NT2/D1 (cell line): ENCODE data around the gene ANXA3.
"Not testable (repeated sequence)": the region's sequence is repeated elsewhere in the genome, so short reads cannot be mapped to it uniquely, and the experiment has no call there.

Experiments
- DNase-seq: peaks from one replicate; pipeline ENCODE4 v3.0.0-alpha.2; 2011; ENCODE audit warnings: low read depth, low spot score
- H3K27me3 ChIP-seq: 2 replicates; pipeline ENCODE4 v1.6.0; 2011; ENCODE audit warnings: mild to moderate bottlenecking; ENCODE audit not compliant: insufficient read length, insufficient read depth
- H3K36me3 ChIP-seq: 2 replicates; pipeline ENCODE4 v1.6.1; 2011; ENCODE audit warnings: mild to moderate bottlenecking, low read length, mixed read lengths; ENCODE audit not compliant: insufficient read depth, insufficient read length
- H3K4me1 ChIP-seq: 2 replicates; pipeline ENCODE4 v1.5.1; 2011; ENCODE audit not compliant: insufficient read depth, insufficient read length
- H3K4me3 ChIP-seq: 2 replicates; pipeline ENCODE4 v1.5.1; 2011; ENCODE audit warnings: low read depth; ENCODE audit not compliant: insufficient read length
- H3K9ac ChIP-seq: 2 replicates; pipeline ENCODE4 v1.6.0; 2011; ENCODE audit warnings: low read depth; ENCODE audit not compliant: insufficient read length
- H3K9me3 ChIP-seq: 2 replicates; pipeline ENCODE4 v1.5.1; 2011; ENCODE audit warnings: mild to moderate bottlenecking, low read length; ENCODE audit not compliant: insufficient read depth
- SUZ12 ChIP-seq: IDR thresholded peaks from 2 replicates; pipeline ENCODE4 v1.6.1; 2011; ENCODE audit not compliant: insufficient read length, insufficient read depth; ENCODE audit errors: extremely low read depth
- YY1 ChIP-seq: IDR thresholded peaks from 2 replicates; pipeline ENCODE4 v1.6.1; 2011; ENCODE audit not compliant: insufficient read length, insufficient read depth
- ZNF274 ChIP-seq: IDR thresholded peaks from 2 replicates; pipeline ENCODE4 v1.6.1; 2011; ENCODE audit warnings: mild to moderate bottlenecking, low read depth, low read length

ANXA3 gene

DNA sequence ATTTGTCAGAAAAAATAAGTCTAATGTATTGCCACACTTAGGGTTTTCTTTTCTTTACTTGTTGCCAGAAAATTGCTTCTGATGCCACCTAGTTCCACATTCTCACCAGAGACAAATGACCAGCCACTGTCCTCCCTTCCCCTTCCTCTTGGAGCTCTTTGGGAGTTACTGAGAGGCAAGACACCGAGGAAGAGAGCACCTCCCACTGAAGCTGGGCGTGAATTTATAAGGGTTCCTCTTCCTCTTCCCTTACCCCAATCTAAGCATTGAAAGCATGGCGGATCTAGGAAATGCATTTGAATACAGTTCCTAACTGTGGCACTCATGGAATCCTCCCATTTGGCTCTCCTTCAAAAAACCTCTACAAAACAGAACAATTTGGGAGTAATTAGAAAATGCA, 30.0 kb downstream of the ANXA3 start:
- Histone ChIP-seq H3K36me3 (peaks cover 71% of the 10 kb centered on the region), H3K9me3 (no peaks in the 10 kb centered on the region), H3K4me1 (no peaks in the 10 kb centered on the region), H3K27me3 (no peaks in the 10 kb centered on the region), H3K9ac (no peak overlapping the region), H3K4me3 (no peak overlapping the region)
- TF ChIP-seq YY1 (no peak), SUZ12 (no peak), ZNF274 (no peak)
- no peak for DNase-seq

DNA sequence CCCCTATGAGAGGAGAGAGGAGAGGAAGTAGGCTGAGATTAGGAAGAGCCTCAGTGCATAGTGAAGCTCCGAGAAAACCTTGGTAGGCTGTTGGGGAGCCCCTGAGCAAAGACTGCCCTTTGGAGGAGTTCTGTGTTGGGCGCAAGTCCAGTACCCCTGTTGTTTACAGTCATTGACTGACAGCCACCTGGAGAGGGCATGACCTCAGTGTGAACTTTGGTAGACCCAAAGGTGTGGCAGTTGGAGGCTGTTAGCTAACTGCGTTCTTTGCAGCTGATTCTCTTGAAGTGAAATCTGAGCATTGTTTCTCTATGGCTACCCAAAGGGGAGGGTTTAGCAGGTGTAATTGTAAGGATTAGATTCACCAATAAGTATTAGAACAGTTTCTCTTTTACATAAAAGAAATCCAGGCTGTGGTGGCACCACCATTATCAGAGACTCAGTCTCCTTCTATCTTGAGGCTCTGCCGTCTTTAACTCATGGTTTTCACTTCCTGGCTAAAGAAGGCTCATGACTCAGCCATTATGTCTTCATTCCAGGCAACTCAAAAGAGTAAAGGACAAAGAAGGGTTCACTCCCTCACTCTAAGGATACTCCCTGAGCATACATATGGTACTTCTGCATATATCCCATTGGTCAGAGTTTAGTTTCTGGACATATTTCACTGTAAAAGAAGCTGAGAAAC, 33.4 kb downstream of the ANXA3 start:
- Histone ChIP-seq H3K36me3 (peaks cover 82% of the 10 kb centered on the region), H3K9ac (no peak overlapping the region), H3K9me3 (no peaks in the 10 kb centered on the region), H3K4me1 (no peaks in the 10 kb centered on the region), H3K4me3 (no peak overlapping the region), H3K27me3 (no peaks in the 10 kb centered on the region)
- no peak for TF ChIP-seq YY1
- no peak for TF ChIP-seq ZNF274
- TF ChIP-seq SUZ12: no peak
- no peak for DNase-seq

DNA sequence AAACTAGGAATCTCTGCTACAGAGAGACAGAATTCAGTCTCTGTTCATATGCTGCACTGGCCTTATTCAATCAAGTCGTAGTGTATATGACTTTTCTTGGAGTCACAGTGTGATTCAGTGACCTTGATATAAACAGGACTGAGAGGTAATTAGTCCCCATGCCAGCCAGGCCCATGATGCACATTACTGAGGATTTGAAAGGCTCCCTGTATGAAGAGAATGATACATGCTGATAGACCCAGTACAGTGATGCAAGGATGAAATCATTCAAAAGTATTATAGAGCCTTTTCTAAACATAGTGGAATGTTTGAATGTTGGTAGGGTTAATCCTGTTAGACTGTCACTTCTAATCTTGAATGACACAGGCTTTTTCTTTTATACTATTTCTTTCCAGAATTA, 34.1 kb downstream of the ANXA3 start:
- no peak overlapping the region for H3K9ac ChIP-seq
- H3K9me3 ChIP-seq: no peaks in the 10 kb centered on the region
- TF ChIP-seq YY1 (no peak), ZNF274 (no peak), SUZ12 (no peak)
- H3K4me3 ChIP-seq: no peak overlapping the region
- H3K4me1 ChIP-seq: no peaks in the 10 kb centered on the region
- no peak for DNase-seq
- no peaks in the 10 kb centered on the region for H3K27me3 ChIP-seq
- peaks cover 80% of the 10 kb centered on the region for H3K36me3 ChIP-seq

DNA sequence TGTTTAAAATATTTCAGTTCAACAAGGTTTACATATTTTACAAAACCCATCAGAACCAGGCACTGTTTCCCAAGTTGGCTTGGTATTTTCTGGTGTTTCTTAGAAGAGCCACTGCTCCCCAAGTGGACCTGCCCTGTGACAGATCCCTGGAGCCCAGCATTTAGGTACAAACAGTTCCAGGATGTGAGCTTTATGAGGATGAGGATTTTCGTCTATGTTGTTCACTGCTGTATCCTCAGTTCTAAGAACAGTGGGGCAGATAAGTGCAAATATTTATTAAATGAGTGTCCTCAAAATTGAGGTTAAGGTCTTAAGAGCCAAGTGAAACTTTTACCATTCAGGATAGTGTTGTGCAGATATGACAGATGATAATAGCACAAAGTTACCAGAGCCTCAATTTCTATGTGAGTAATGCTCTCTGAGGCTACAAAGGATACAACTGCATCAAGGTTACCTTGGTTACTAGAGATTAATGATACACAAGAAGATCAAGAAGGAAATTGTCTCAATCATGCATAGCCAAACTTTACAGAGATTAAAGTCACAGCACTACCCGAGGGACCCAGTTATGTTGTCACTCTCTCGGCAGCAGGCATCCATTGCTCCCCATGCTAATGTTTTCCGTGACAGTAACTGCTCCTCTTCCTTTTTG, 37.5 kb downstream of the ANXA3 start:
- TF ChIP-seq SUZ12: no peak
- TF ChIP-seq YY1: no peak
- TF ChIP-seq ZNF274: no peak
- no peaks in the 10 kb centered on the region for H3K4me1 ChIP-seq
- H3K36me3 ChIP-seq: peaks cover 72% of the 10 kb centered on the region
- H3K27me3 ChIP-seq: no peaks in the 10 kb centered on the region
- H3K9ac ChIP-seq: no peak overlapping the region
- no peak overlapping the region for H3K4me3 ChIP-seq
- no peaks in the 10 kb centered on the region for H3K9me3 ChIP-seq
- no peak for DNase-seq

DNA sequence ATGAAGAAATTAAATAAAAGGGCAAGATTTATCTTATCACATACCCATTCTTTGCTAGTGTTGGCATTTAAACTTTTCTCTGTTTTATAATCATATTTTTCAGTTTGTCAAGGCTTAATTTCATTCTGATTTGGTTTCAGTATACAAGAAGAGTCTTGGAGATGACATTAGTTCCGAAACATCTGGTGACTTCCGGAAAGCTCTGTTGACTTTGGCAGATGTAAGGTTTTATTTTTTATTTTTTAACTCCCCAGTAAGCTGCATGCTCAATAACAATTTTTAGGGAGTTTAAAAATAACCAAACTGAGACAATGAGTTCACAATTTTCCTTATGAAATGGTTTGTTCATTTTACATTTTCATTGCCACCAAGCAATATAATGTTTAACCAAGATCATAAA, 39.8 kb downstream of the ANXA3 start:
- Histone ChIP-seq H3K4me1 (no peaks in the 10 kb centered on the region), H3K9me3 (no peaks in the 10 kb centered on the region), H3K9ac (no peak overlapping the region), H3K4me3 (no peak overlapping the region), H3K36me3 (peaks cover 72% of the 10 kb centered on the region), H3K27me3 (no peaks in the 10 kb centered on the region)
- no peak for DNase-seq
- TF ChIP-seq SUZ12: no peak
- TF ChIP-seq YY1: no peak
- TF ChIP-seq ZNF274: no peak

DNA sequence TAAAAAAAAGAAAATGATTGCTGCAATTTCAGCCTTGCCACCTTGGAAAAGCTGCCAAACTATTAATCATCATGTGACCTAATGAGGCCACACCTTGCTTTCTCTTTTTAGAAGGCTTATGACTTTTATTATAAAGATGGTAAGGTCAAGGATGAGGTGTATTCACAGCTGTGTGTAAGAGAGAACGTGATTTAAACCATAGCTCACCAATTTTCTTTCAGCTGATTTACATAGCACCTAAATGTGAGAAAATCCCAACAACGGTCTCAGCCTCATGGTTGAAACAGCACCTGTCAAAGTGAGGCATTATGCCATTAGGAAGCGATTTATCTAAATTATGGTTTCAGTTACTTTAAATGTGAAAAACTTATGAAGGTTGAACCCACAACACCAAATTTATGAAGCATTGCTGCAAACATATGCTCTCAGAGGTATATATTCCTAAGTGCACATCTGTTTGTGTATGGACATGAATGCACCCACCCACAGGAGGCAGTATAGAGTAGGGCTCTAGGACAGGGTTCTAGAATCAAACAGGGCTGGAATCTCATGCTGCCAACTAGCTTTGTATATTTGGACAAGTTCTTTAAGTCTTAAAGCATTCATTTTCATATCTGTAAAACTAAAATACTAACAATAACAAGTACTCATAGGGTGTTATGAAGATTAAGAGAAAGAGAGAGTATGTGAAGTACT, 40.7 kb downstream of the ANXA3 start:
- TF ChIP-seq SUZ12: no peak
- no peak for TF ChIP-seq YY1
- TF ChIP-seq ZNF274: no peak

DNA sequence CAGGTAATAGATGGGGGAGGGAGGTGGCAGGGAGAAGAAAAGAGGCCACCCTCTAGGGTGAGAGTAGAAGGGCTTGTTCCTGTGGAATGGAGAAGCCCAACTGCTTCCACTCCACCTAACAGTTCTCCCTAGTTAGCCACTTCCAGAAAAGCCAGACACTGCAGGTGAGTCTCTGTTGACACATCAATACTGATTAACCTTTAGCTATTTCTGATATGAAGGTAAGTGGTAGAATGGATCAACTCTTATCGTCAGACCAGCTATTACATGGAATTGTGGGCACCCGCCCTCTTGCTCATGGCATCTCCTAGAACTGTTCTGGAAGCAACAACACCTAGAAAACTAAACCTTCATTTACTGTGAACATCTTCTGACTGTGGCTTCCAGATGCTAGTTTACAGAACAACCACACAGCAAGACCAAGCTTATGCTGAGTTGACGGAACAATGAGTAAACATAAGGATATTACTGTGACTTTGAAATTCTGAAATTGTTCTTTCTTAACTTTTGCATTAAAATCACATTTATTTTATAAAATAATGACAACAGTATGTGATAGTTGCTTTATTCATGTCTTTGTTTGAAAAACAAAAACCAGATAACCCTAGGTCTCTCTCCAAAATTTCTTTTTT, 44.7 kb downstream of the ANXA3 start:
- Histone ChIP-seq H3K9me3 (no peaks in the 10 kb centered on the region), H3K9ac (no peak overlapping the region), H3K4me1 (no peaks in the 10 kb centered on the region), H3K36me3 (peaks cover 75% of the 10 kb centered on the region), H3K4me3 (no peak overlapping the region), H3K27me3 (no peaks in the 10 kb centered on the region)
- TF ChIP-seq ZNF274 (no peak), SUZ12 (no peak), YY1 (no peak)
- DNase-seq: no peak

More for the DNA sequence above, 40.7 kb downstream of the ANXA3 start:
- H3K9ac ChIP-seq: no peak overlapping the region
- no peaks in the 10 kb centered on the region for H3K4me1 ChIP-seq
- H3K36me3 ChIP-seq: peaks cover 72% of the 10 kb centered on the region
- H3K9me3 ChIP-seq: no peaks in the 10 kb centered on the region
- DNase-seq: peak; percentile 11
- no peak overlapping the region for H3K4me3 ChIP-seq
- H3K27me3 ChIP-seq: no peaks in the 10 kb centered on the region

DNA sequence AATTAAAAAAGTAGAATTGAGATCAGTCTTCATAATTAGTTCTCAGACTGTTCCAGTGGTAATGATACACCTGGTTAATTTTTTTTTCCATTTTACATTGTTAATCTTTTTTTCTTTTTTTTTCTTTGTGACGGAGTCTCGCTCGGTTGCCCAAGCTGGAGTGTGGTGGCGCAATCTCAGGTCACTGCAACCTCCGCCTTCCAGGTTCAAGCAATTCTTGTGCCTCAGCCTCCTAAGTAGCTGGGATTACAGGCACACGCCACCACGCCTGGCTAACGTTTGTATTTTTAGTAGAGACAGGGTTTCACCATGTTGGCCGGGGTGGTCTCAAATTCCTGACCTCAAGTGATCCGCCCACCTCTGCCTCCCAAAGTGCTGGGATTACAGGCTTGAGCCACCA, 46.9 kb downstream of the ANXA3 start:
- not testable (repeated sequence) for H3K27me3 ChIP-seq, H3K9me3 ChIP-seq, H3K4me3 ChIP-seq, H3K9ac ChIP-seq, DNase-seq, H3K4me1 ChIP-seq
- H3K36me3 ChIP-seq: peaks cover 76% of the 10 kb centered on the region
